GM10266 (cell line): ENCODE measurements around the gene GAB2.

ENCODE experiments used
- DNase-seq: peaks from one replicate; pipeline ENCODE4 v3.0.0; 2012; ENCODE audit errors: extremely low spot score
- CTCF ChIP-seq: IDR thresholded peaks from 2 replicates; pipeline ENCODE4 v1.5.1; 2012; ENCODE audit warnings: mild to moderate bottlenecking, low read depth; ENCODE audit not compliant: control insufficient read depth, insufficient read depth; ENCODE audit errors: missing control alignments

GAB2 gene

GRCh38 chr11:78343303-78343702 lies 74.3 kb downstream of the GAB2 start:
- no peak for DNase-seq
- TF ChIP-seq CTCF, result no peak

- no peak for DNase-seq
- no peak for TF ChIP-seq CTCF
Measured at GRCh38 chr11:78341841-78342240, 75.8 kb downstream of the GAB2 start.

GRCh38 chr11:78340530-78340929 lies 77.1 kb downstream of the GAB2 start:
- DNase-seq, result no peak
- no peak for TF ChIP-seq CTCF

GRCh38 chr11:78339945-78340344 lies 77.7 kb downstream of the GAB2 start:
- no peak for DNase-seq
- no peak for TF ChIP-seq CTCF

- DNase-seq, result no peak
- no peak for TF ChIP-seq CTCF
Measured at GRCh38 chr11:78339483-78339882, 78.1 kb downstream of the GAB2 start.

GRCh38 chr11:78338702-78339101 lies 78.9 kb downstream of the GAB2 start:
- no peak for DNase-seq
- no peak for TF ChIP-seq CTCF

- DNase-seq, result no peak
- no peak for TF ChIP-seq CTCF
Measured at GRCh38 chr11:78338138-78338537, 79.5 kb downstream of the GAB2 start.
